ENCODE data around the gene OR2T2.
"Not testable (repeated sequence)": the region's sequence is repeated elsewhere in the genome, so short reads cannot be mapped to it uniquely, and the experiment has no call there.

DNA sequence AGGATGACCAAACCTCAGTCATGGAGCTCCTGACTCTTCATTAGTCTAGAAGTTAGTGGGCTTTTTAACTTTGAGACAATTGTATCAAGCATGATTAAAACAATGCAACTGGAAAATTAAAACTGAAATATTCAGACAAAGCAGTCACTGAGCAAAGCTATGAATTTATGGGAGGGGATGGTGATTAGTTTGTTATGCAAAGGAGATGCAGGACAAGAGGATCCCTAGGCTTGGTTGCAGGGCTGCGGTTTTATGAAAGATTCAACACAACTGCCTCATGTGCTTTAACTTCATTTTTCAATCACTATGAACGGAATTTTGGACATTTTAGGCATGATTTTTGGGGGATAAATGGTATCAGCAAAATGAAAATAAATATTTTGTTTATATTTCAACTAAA lies 26.7 kb downstream of the OR2T2 start:
- not testable (repeated sequence) for TF ChIP-seq E2F4 (CRISPR knock-in tag; IDR thresholded peaks at IDR 0.05; ENCODE audit: borderline replicate concordance, low read depth); TEAD4 (CRISPR knock-in tag; IDR thresholded peaks at IDR 0.05); ATF3 (CRISPR knock-in tag; conservative IDR thresholded peaks at IDR 0.05)
- TF ChIP-seq, protein P1, sequence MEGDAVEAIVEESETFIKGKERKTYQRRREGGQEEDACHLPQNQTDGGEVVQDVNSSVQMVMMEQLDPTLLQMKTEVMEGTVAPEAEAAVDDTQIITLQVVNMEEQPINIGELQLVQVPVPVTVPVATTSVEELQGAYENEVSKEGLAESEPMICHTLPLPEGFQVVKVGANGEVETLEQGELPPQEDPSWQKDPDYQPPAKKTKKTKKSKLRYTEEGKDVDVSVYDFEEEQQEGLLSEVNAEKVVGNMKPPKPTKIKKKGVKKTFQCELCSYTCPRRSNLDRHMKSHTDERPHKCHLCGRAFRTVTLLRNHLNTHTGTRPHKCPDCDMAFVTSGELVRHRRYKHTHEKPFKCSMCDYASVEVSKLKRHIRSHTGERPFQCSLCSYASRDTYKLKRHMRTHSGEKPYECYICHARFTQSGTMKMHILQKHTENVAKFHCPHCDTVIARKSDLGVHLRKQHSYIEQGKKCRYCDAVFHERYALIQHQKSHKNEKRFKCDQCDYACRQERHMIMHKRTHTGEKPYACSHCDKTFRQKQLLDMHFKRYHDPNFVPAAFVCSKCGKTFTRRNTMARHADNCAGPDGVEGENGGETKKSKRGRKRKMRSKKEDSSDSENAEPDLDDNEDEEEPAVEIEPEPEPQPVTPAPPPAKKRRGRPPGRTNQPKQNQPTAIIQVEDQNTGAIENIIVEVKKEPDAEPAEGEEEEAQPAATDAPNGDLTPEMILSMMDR (IDR thresholded peaks at IDR 0.05) = not testable (repeated sequence)
